Body of pancreas (tissue), 4 donors: Measurements from ENCODE around the gene PNMA6F. TPM values are rescaled to one million over a fixed set of nuclear protein-coding genes. Genes with fewer than 3 reads are reported as not detected.
A peak's percentile ranks its signal among the peaks of the same experiment; 100 is the strongest.
"Not testable (repeated sequence)": the region's sequence is repeated elsewhere in the genome, so short reads cannot be mapped to it uniquely, and the experiment has no call there.

Experiments used
- ATAC-seq: fragments of 150-250 bp; one replicate; pipeline ENCODE4 v1.9.1; 2016
- DNase-seq, 4 donors: peaks; one replicate each; pipeline ENCODE4 v3.0.0-alpha.2; 2019
- H3K27ac ChIP-seq, 4 donors: fragments of 200-600 bp; sonication (generic); 1 replicate in 3 of 4; 2 replicates in 1 of 4; pipeline versions ENCODE4 v1.5.1 to v1.6.1; 2016 to 2019; ENCODE audit warnings: mild to moderate bottlenecking in 1 of 4, mixed read lengths in 1 of 4, moderate library complexity in 1 of 4
- H3K27me3 ChIP-seq, 2 donors: fragments of 200-600 bp; sonication (generic); one replicate each; pipeline ENCODE4 v1.6.0; 2016; ENCODE audit warnings: mild to moderate bottlenecking in 1 of 2
- H3K36me3 ChIP-seq, 2 donors: fragments of 200-600 bp; sonication (generic); replicated peaks in 1 of 2; 2 replicates each; pipeline ENCODE4 v1.5.1; 2016; ENCODE audit warnings: low read depth in 2 of 2; ENCODE audit not compliant: insufficient read depth in 1 of 2
- H3K4me1 ChIP-seq: fragments of 200-600 bp; sonication (generic); one replicate; pipeline ENCODE4 v1.6.0; 2016
- H3K4me3 ChIP-seq, 2 donors: fragments of 200-600 bp; sonication (generic); 1 replicate in 1 of 2; 2 replicates in 1 of 2; pipeline ENCODE4 v1.5.1; 2016 to 2019
- H3K9me3 ChIP-seq, 3 donors: fragments of 200-600 bp; sonication (generic); 1 replicate in 2 of 3; 2 replicates in 1 of 3; pipeline ENCODE4 v1.5.1; 2016
- CTCF ChIP-seq, 7 experiments: fragments of 450-650 bp in 4 of 7; fragments of 200-600 bp in 3 of 7; sonication (generic) in 3 of 7; IDR thresholded peaks; one replicate each; pipeline ENCODE4 v1.5.1; 2016 to 2019; ENCODE audit warnings: antibody characterized with exemption in 7 of 7
- POLR2A ChIP-seq, 3 donors: fragments of 450-650 bp; IDR thresholded peaks; one replicate each; pipeline ENCODE4 v1.6.1; 2016; ENCODE audit warnings: antibody characterized with exemption in 3 of 3, mild to moderate bottlenecking in 2 of 3
- WGBS, 2 donors: methylation state at CpG; one replicate each; pipeline ENCODE4 v1.1.5; 2017; 5-methylcytosine and 5-hydroxymethylcytosine counted together
- intact Hi-C: fragments of 100-400 bp; cut with DNase I; formaldehyde crosslinking; loops from one replicate; pipeline ENCODE4 v1.15.1; 2023
- total RNA-seq, 2 donors: library from RNA; depleted of rRNA; stranded (reverse); fragments of >200 nt; gene quantifications; one replicate each; pipeline ENCODE4 v1.1.0, GENCODE V29; 2016

PNMA6F gene
- total RNA-seq, 2 donors from 2014 or later = not detected

- Histone ChIP-seq H3K27ac (no peak overlapping the region), H3K4me3 (no peak overlapping the region), H3K36me3 (no peaks in the 10 kb centered on the region), H3K9me3 (no peaks in the 10 kb centered on the region), H3K27me3 (no peaks in the 10 kb centered on the region), H3K4me1 (no peaks in the 10 kb centered on the region)
- DNase-seq = no peak
- no peak for ATAC-seq
- TF ChIP-seq POLR2A (IDR thresholded peaks at IDR 0.05) (no peak), CTCF (IDR thresholded peaks at IDR 0.05) (no peak)
- 63 to 88% methylated on average over 1 of the region's 1 CpG for WGBS, 2 donors
- intact Hi-C loops = no loop called here
Observed at GRCh38 chrX:153297376-153297775, 24.2 kb downstream of the PNMA6F start.

GRCh38 chrX:153293485-153294071, 28.0 kb downstream of the PNMA6F start:
- H3K27me3 ChIP-seq, intact Hi-C loops, DNase-seq, H3K4me1 ChIP-seq, H3K4me3 ChIP-seq, ATAC-seq, H3K9me3 ChIP-seq, H3K36me3 ChIP-seq, H3K27ac ChIP-seq: not testable (repeated sequence)
- 30 to 58% methylated on average over 2 to 4 of the region's 8 CpGs for WGBS, 2 donors

- ATAC-seq, H3K9me3 ChIP-seq, H3K4me1 ChIP-seq, DNase-seq, H3K27me3 ChIP-seq, H3K27ac ChIP-seq, H3K4me3 ChIP-seq, intact Hi-C loops, H3K36me3 ChIP-seq: not testable (repeated sequence)
- no CpG with 5 or more reads among the region's 2 CpGs for WGBS, 2 donors
Observed at GRCh38 chrX:153288807-153289206, 32.8 kb downstream of the PNMA6F start.

GRCh38 chrX:153285678-153286077, 35.9 kb downstream of the PNMA6F start:
- intact Hi-C loops, ATAC-seq, H3K27ac ChIP-seq, H3K27me3 ChIP-seq, H3K36me3 ChIP-seq, H3K4me3 ChIP-seq, H3K9me3 ChIP-seq, H3K4me1 ChIP-seq, DNase-seq: not testable (repeated sequence)
- WGBS, 2 donors = no CpG with 5 or more reads among the region's 8 CpGs

- DNase-seq, H3K27me3 ChIP-seq, intact Hi-C loops, H3K9me3 ChIP-seq, ATAC-seq, H3K36me3 ChIP-seq, H3K4me3 ChIP-seq, H3K27ac ChIP-seq, H3K4me1 ChIP-seq: not testable (repeated sequence)
- WGBS, 2 donors = no CpG with 5 or more reads among the region's 8 CpGs
Observed at GRCh38 chrX:153283982-153284381, 37.6 kb downstream of the PNMA6F start.

GRCh38 chrX:153281784-153282183, 39.8 kb downstream of the PNMA6F start:
- ATAC-seq, H3K4me3 ChIP-seq: not testable (repeated sequence)
- no CpG with 5 or more reads among the region's 3 CpGs for WGBS, 2 donors

GRCh38 chrX:153279304-153279703, 42.3 kb downstream of the PNMA6F start:
- ATAC-seq, DNase-seq, H3K4me1 ChIP-seq, intact Hi-C loops, H3K4me3 ChIP-seq, H3K36me3 ChIP-seq, H3K27ac ChIP-seq, H3K9me3 ChIP-seq, H3K27me3 ChIP-seq: not testable (repeated sequence)
- no CpG with 5 or more reads among the region's 8 CpGs for WGBS, 2 donors

More at GRCh38 chrX:153281784-153282183, 39.8 kb downstream of the PNMA6F start:
- H3K27me3 ChIP-seq, H3K36me3 ChIP-seq, H3K4me1 ChIP-seq, H3K9me3 ChIP-seq, H3K27ac ChIP-seq, DNase-seq, intact Hi-C loops: not testable (repeated sequence)

GRCh38 chrX:153276049-153276448, 45.5 kb downstream of the PNMA6F start:
- H3K36me3 ChIP-seq, H3K27ac ChIP-seq, intact Hi-C loops, H3K4me1 ChIP-seq, H3K9me3 ChIP-seq, H3K27me3 ChIP-seq, DNase-seq, ATAC-seq, H3K4me3 ChIP-seq: not testable (repeated sequence)
- WGBS, 2 donors = 85 to 90% methylated on average over 2 to 4 of the region's 14 CpGs

GRCh38 chrX:153275418-153275817, 46.1 kb downstream of the PNMA6F start:
- ATAC-seq, H3K27me3 ChIP-seq, H3K4me1 ChIP-seq, DNase-seq, intact Hi-C loops, H3K36me3 ChIP-seq, H3K27ac ChIP-seq, H3K4me3 ChIP-seq, H3K9me3 ChIP-seq: not testable (repeated sequence)
- no CpG with 5 or more reads among the region's 16 CpGs for WGBS, 2 donors

- not testable (repeated sequence) for ATAC-seq
- WGBS, 2 donors = no CpG with 5 or more reads among the region's 21 CpGs
- peak in 1 of 4 donors; percentile 7 for DNase-seq
Observed at GRCh38 chrX:153272584-153272983, 49.0 kb downstream of the PNMA6F start.

GRCh38 chrX:153272070-153272469, 49.5 kb downstream of the PNMA6F start:
- H3K27me3 ChIP-seq, H3K27ac ChIP-seq, H3K36me3 ChIP-seq, H3K4me3 ChIP-seq, DNase-seq, H3K9me3 ChIP-seq, ATAC-seq, H3K4me1 ChIP-seq, intact Hi-C loops: not testable (repeated sequence)
- WGBS, 2 donors = no CpG with 5 or more reads among the region's 19 CpGs

More at GRCh38 chrX:153272584-153272983, 49.0 kb downstream of the PNMA6F start:
- H3K9me3 ChIP-seq, H3K27me3 ChIP-seq, H3K4me1 ChIP-seq, H3K36me3 ChIP-seq, H3K27ac ChIP-seq, intact Hi-C loops, H3K4me3 ChIP-seq: not testable (repeated sequence)
